Eye (tissue), 1 donor: ENCODE results near the gene H2BK1.

Experiments used
- DNase-seq: peaks from one replicate; pipeline ENCODE4 v3.0.0-alpha.2; 2015

Gene H2BK1

DNA sequence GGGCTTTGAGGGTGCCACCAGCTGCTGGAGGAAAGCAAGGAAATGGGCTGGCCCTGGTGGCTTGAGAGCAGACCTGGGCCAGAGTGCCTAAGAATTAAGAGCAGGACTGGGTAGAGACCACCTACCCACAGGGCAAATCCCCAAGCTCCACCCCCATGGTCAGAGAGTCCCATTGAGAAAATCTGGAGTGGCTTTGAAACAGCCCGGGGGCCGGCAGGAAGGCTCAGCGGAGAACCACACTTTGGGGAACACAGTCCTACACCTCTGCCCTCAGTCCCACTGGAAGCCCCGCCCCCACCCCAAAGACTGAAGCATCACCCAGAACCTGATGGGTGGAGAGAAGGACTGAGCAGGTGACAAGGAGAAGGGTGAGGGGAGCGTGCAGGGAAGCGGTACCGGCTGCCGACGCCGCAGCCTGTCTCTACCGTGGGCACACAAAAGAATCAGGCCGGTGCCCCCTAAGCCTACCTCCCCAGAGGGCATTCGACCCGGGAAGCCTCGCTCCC lies 34.6 kb upstream of the H2BK1 start:
- peak; percentile 39 for DNase-seq

DNA sequence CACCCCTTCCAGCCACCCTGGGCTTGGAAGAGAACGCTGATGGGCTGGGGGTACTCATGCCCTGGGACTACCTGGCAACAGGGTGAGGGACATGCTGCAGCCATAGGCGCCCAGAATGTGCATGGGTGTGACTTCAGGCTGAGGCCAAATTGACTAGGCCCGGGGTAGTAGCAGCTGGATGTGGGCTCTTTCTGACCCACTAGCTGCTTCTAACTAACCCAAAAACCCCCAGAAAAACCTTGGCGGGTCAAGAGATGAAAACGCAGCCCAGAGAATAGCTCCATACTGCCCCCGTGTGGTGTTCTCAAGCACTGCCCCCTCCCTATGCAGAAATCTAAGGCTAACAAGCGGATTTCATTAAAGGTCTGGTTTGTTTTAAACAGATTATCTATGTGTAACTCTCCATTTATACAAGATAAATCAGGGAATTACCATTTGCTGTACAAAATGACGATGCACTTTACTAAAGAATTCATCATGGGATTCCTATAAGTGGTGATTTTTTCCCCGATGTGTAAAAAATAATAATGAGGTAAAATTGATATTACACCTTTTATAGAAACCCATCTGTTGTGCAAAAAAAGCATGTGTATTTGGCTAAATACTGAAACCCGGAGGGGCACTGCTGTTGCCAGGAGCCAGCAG lies 34.0 kb upstream of the H2BK1 start:
- peak; percentile 93 for DNase-seq

DNA sequence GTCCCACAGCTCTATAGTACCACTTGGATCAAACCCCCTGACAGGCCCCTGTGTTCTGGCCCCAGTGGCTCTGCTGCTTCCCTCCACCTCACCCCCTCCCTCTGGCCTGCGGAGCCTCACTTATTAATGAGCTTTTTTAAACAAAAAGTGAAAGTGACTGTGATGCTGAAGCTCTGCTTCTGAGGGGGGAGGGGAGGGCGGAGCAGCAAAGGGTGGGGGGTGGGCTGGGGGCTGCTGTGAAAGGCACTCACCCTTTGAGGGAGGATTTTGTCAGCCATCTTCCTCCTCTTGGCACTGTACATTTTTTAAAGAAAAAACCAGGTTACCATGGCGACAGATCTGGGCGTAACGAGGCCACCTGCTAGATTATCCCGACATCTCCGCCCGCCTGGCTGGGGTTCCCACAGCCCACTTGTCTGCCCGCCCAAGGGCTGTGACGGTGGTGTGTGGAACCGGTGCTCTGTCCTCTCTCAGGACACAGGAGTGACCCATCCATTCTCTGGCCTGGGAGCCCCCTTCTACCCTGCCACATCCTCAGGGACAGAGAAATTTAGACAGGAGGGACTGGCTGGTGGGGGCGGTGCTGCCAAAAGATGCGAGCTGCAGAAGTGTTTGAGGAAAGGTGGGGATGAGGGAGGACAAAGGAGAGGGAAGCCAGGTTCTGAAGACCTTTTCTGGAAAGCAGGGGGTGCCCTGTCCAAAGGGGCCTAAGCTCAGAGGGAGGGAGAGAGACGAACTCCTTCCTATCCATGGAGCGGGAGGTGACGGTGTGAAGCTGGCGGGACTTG lies 33.3 kb upstream of the H2BK1 start:
- peak; percentile 68 for DNase-seq

DNA sequence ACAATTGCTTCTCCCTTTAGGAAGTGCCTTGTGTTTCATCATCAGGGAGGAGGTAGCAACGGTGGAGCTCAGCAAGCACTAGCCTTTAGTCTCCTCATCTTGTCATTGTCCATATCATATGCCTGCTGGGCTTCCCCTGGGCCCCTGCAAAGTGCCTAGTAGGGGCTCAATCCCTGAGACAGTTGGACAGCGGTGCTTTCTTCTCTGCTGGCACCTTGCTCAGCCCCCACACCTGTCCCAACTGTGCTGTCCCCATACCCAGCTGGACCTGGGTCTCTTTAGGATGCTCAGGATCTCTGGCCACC lies 32.7 kb upstream of the H2BK1 start:
- no peak for DNase-seq

DNA sequence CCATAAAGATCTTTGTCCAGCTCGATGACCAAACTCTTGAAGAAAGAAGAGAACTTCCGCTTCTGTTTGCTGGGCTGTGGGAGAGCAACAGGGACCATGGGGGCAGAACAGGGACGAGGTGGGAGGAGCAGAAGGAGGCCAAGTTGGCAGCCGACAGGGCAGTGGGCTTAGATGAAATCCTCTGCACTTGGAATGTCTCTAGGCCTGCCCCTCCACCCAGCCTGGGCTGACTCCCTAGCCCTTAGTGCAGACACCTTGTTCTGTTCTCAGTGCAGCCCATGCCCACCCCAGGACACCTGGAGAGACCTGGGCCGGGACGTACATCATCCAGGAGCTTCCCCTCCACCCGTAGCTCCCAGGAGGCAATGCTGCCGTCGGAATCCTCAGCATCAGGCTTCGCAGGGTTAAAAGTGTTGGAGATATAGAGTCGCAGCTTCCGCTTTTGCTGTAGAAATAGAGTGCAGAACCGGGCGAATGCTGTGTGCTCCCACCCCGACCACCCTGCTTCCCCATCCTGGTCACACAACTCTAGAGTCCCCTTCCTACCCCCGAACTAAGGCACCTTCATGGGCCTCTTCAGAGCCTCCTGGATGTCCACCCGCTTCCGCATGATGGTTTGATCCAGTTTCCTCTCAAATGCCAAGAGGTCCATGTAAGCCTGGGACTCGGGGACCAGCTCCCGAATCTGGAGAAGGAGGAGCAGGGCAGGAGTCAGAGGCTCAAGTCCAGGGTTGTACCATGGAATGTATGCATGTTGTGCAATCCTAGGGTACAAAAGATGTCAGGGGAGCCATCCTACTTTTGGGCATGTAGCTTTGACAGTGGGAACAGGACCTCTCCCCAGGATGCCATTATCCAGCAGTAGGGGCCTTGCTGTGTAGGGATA lies 32.1 kb upstream of the H2BK1 start:
- no peak for DNase-seq

DNA sequence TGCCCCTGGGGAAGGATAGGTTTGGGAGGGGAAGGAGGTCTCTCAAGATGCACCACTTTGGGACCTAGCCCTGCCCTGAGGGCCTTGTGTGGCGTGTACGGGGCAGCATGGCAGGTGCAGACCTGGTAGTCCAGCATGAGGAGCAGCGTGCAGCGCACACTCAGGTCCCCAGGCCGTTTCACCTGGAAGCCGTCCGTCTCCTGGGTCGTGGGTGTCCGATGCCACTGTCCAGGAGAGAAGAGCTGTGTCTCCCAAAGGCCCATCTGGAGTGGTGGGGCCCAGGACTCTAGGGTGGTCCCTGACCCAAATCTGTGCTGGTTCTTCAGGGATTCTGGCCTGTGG lies 31.4 kb upstream of the H2BK1 start:
- no peak for DNase-seq

DNA sequence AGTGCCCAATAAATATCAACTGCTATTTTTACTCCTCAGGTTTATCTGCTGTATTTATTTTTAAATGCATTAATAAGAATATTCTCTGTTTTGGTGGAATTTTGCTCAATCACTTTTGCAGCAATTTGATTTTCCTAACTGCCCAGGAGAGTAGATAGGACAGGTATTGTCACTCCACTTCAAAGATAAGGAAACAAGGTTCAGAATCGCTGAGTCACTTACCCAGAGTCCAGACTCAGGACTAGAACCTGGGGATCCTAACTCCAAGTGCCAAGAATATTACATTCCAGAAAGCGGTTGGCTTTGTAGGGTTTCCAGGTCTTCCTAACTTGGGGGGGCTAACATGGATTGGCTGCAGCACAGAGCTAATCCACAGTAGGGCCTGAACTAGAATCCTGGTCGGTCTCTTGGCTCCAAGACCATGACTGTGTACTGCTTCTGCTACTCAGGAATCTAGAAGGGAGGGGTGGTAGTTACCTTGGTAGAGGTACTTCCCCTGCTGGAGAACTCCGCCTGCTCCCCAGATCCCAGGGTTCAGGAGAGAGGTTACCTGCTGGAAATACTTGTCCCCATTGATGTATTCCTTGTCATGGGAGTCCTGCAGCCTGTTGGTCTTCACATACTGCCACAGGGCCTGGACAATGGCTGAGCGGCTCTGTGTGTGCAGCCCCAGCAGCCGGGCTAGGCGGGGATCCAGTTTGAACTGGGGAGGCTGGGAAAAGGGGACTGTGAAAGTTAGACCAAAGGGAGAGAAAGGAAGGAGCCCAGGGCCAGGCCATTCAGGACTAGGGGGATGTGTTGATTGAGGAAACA lies 30.9 kb upstream of the H2BK1 start:
- no peak for DNase-seq

DNA sequence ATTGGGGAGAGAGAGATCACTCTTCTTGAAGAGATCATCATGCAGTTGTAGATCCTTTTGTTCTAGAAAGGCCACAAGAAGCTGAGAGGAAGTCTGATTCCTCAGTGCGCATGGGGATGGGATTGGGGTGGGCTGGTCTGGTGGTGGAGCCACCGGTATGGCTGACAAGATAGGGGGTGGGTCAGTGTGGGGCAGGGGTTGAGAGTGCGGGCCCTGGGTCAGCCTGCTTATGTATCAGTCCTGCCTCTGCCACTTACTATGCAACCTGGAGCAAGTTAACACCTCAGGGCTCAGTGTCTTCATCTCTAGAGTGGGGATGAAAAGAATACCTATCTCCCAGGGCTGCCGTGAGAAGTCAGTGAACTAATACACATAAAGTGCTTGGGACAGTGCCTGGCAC lies 30.2 kb upstream of the H2BK1 start:
- DNase-seq, result no peak

DNA sequence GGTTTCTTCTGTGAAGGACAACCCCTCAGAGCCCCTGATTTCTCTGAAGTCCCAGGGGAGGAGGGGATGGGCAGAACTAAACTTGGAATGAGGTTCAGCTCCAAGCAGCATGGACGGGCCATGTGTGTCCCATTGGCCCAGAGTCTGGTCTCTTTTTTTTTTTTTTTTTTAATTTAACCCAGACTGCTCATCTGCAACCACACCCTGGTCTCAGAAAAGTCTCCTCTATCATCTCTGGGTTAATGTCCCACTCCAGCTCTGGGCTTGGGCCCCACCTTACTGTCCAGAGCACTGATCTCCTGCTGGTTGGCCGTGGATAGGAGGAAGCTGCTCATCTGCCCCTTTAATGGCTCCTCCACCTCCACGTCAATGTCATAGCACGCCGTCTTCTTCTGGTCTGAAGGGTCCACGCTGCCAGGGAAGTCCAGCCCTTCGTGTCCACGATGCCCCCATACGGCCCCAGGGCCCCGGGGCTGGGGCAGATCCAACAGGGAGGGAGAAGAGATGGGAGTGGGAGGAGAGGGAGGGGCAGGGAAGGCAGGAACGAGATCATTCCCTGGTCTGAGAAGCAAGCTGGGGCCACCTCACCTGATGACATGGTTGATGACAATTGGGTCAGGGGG lies 29.7 kb upstream of the H2BK1 start:
- no peak for DNase-seq

DNA sequence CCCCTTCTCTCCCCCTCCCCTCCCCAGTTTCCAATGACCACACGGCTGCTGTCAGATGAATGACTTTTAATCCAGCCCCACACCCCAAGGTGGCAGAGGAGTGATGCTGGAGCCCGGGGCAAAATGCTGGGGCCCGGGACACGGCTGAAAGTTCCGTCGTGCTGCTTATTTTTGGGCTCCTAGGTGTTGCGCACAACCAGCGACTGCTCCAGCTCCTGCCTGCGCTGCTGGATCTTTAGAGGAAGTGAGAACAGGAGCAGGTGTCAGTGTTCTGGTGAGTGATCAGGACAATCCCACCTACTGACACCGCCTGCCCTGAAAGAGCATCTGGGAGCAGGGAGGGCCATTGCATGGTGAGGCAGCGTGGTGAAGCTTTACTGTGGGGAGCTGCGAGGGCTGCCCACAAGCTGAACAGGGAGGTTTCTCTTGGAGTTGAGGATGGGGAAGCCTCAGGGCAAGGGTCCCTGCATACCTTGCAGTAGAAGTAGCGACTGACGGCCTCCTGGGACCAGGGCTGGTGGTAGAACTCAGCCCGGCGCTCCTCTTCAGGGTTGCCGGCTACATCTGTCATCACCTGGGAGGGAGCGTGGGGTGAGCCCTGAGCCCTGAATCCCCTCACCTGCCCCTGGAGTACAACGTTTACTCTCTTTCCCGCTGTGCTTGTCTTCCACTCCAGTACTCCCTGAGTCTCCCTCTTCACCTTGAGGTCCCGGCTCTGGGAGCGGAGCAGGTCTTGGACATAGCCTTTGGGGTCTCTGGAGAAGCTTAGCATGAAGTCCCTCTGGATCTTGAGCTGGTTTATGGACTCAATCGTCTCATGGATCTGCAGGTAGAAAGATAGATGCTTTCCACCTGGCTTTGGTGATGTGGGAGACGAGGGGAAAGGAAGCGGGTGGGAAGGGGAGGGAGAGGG lies 28.9 kb upstream of the H2BK1 start:
- DNase-seq, result no peak

DNA sequence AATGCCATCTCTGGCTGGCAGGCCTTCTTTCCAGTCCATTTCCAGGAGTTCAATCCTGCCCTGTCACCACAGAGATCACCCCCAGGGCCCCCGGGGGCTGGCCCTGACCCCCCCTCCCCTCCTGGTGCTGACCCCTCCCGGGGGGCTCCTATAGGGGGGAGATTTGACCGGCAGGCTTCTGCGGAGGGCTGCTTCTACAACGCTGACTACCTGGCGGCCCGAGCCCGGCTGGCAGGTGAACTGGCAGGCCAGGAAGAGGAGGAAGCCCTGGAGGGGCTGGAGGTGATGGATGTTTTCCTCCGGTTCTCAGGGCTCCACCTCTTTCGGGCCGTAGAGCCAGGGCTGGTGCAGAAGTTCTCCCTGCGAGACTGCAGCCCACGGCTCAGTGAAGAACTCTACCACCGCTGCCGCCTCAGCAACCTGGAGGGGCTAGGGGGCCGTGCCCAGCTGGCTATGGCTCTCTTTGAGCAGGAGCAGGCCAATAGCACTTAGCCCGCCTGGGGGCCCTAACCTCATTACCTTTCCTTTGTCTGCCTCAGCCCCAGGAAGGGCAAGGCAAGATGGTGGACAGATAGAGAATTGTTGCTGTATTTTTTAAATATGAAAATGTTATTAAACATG lies 28.0 kb upstream of the H2BK1 start:
- DNase-seq, result no peak

DNA sequence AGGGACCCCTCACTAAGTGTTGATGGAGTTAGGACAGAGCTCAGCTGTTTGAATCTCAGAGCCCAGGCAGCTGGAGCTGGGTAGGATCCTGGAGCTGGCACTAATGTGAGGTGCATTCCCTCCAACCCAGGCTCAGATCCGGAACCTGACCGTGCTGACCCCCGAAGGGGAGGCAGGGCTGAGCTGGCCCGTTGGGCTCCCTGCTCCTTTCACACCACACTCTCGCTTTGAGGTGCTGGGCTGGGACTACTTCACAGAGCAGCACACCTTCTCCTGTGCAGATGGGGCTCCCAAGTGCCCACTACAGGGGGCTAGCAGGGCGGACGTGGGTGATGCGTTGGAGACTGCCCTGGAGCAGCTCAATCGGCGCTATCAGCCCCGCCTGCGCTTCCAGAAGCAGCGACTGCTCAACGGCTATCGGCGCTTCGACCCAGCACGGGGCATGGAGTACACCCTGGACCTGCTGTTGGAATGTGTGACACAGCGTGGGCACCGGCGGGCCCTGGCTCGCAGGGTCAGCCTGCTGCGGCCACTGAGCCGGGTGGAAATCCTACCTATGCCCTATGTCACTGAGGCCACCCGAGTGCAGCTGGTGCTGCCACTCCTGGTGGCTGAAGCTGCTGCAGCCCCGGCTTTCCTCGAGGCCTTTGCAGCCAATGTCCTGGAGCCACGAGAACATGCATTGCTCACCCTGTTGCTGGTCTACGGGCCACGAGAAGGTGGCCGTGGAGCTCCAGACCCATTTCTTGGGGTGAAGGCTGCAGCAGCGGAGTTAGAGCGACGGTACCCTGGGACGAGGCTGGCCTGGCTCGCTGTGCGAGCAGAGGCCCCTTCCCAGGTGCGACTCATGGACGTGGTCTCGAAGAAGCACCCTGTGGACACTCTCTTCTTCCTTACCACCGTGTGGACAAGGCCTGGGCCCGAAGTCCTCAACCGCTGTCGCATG lies 27.2 kb upstream of the H2BK1 start:
- no peak for DNase-seq

DNA sequence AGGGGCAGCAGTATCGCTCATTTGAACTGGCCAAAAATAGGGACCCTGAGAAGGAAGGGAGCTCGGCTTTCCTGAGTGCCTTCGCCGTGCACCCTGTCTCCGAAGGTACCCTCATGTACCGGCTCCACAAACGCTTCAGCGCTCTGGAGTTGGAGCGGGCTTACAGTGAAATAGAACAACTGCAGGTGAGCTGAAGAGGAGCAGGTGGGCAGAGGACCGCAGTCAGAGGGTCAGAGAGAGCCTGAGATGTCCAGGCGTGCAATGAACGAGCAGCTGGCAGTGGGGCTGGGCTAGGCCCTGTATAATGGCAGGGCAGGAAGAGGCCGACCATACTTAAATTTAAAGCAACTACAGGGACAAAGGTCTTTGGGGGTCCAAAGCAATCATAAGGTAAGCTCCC lies 26.1 kb upstream of the H2BK1 start:
- DNase-seq, result no peak

DNA sequence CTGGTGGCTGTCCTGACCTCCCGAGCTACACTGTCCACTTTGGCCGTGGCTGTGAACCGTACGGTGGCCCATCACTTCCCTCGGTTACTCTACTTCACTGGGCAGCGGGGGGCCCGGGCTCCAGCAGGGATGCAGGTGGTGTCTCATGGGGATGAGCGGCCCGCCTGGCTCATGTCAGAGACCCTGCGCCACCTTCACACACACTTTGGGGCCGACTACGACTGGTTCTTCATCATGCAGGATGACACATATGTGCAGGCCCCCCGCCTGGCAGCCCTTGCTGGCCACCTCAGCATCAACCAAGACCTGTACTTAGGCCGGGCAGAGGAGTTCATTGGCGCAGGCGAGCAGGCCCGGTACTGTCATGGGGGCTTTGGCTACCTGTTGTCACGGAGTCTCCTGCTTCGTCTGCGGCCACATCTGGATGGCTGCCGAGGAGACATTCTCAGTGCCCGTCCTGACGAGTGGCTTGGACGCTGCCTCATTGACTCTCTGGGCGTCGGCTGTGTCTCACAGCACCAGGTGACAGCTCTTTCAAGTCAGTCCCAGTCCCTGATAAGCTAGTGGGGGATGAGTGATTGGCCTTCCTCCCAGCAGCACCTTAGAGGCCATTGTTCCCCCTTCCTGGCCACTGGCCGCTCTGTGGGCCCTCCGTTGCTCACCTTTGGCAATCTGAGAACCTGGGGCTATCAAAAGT lies 25.0 kb upstream of the H2BK1 start:
- no peak for DNase-seq

DNA sequence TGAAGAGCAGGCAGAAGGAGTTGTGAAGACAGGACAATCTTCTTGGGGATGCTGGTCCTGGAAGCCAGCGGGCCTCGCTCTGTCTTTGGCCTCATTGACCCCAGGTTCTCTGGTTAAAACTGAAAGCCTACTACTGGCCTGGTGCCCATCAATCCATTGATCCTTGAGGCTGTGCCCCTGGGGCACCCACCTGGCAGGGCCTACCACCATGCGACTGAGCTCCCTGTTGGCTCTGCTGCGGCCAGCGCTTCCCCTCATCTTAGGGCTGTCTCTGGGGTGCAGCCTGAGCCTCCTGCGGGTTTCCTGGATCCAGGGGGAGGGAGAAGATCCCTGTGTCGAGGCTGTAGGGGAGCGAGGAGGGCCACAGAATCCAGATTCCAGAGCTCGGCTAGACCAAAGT lies 23.5 kb upstream of the H2BK1 start:
- DNase-seq, result no peak

DNA sequence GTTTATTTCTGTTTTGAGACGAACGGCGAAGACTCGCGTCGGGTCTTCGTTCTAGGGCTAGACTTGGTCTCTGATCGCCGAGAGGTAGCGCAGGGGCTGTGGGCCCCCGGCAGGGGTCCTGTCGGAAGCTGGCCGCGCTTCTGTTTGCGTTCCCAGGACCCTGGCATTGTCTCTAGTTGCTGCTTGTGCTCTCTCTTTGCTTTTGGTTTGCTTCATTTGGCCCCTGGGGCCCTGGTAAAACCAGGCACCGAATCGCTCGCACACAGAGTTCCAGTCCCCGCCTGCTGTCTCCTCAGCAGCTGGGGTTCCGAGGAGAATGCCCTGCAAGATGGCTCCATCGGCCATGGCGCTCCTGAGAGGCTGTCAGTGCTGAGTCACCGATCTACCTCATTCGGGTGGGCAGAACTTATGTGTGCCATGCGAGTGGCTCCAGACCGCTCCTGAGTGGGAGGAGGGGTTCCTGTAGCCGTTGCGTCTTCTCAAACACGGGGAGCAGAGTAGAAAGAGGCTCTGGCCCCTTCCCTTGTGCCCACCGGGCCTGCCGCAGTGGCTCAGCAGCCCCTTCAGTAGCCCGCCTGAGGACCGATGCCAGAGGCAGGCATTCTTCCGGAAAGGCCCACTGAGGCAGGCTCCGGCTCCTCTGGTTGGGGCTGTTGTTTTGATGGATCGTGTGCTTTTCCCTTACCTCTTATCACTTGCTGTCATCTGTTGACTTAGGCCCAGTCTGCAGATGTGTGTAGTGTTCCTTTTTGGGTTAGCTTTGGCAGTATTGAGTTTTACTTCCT lies 22.8 kb upstream of the H2BK1 start:
- peak; percentile 38 for DNase-seq

DNA sequence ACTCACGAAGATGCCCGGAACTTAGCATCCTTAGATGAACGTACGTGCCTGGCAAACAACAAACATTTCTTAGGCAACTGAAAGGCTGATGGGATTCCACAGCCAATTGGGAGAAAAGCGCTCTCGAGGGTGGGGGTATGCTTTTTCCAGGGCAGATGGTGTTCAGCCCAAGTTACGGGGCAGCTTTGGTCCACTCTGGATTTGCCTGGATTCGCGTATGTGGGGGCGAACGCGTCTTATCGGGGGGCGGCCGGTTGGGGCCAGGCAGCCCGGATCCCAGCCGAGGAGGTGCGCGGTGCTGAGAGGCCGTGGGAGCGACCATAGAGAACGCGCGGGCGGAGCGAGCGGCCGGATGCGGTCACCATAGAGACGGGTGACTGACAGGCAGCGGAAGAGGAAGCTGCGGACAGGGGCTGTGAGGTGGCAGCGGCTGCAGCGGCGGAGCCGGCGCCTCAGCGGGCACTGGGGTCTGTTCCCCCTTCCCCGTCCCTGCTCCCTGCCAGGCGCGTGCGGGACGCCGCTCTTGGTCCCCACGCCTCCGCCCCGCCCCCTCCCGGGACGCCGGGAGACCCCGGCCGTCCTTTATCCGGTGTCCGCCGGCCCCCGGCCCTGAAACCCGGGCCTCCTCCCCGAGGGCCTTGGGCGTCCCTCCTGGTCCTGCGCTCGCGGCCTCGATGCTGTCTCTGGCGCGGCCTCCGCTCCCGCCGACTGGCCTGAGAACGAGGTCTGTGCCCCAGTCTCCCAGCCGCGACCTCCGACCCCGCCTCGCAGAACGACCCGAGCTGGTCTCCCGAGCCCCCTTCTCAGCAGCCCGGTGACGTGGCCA lies 22.0 kb upstream of the H2BK1 start, which contains the start of gene CHPF2:
Gene CHPF2, plus strand, starts transcription at position 393 of the 826 bp plus-strand sequence. CDS start 1,529 bp downstream, outside the sequence.
- peak; percentile 94 for DNase-seq
